Kasumi-1 (cell line): ENCODE measurements around the gene EPHA8.

Experiments used
- DNase-seq, 2 experiments: peaks; one replicate each; lab custom pipeline; 2025; lab: John Stamatoyannopoulos, UW

The EPHA8 gene

GRCh38 chr1:22592919-22593790, 29.9 kb downstream of the EPHA8 start:
- no peak for DNase-seq

GRCh38 chr1:22594396-22594795, 31.1 kb downstream of the EPHA8 start:
- DNase-seq, result no peak

GRCh38 chr1:22595108-22595507, 31.8 kb downstream of the EPHA8 start:
- no peak for DNase-seq

GRCh38 chr1:22597301-22597965, 34.1 kb downstream of the EPHA8 start:
- DNase-seq, result no peak

GRCh38 chr1:22597996-22598395, 34.7 kb downstream of the EPHA8 start:
- no peak for DNase-seq

- DNase-seq, result no peak
These were observed 35.4 kb downstream of the EPHA8 start for GRCh38 chr1:22598736-22599135.

GRCh38 chr1:22600071-22600816, 37.0 kb downstream of the EPHA8 start:
- DNase-seq, result no peak

GRCh38 chr1:22600817-22601605, 37.7 kb downstream of the EPHA8 start:
- no peak for DNase-seq

GRCh38 chr1:22601610-22602009, 38.3 kb downstream of the EPHA8 start:
- DNase-seq, result no peak

GRCh38 chr1:22602060-22602740, 38.9 kb downstream of the EPHA8 start:
- no peak for DNase-seq

GRCh38 chr1:22606161-22606560, 42.9 kb downstream of the EPHA8 start:
- no peak for DNase-seq

- DNase-seq, result peak in 1 of 2 experiments; percentile 0
These were observed 43.9 kb downstream of the EPHA8 start for GRCh38 chr1:22607154-22607553.

- DNase-seq, result no peak
These were observed 45.1 kb downstream of the EPHA8 start for GRCh38 chr1:22608361-22608760.

GRCh38 chr1:22609291-22609690, 46.0 kb downstream of the EPHA8 start:
- no peak for DNase-seq

GRCh38 chr1:22611530-22611947, 48.2 kb downstream of the EPHA8 start:
- DNase-seq, result peak; percentile 13 to 40

GRCh38 chr1:22612671-22613571, 49.6 kb downstream of the EPHA8 start:
- no peak for DNase-seq

- no peak for DNase-seq
These were observed 50.3 kb downstream of the EPHA8 start for GRCh38 chr1:22613572-22613918.

GRCh38 chr1:22613951-22614350, 50.7 kb downstream of the EPHA8 start:
- DNase-seq, result no peak

- DNase-seq, result no peak
These were observed 52.6 kb downstream of the EPHA8 start for GRCh38 chr1:22615886-22616285.

GRCh38 chr1:22616571-22616970, 53.3 kb downstream of the EPHA8 start:
- no peak for DNase-seq
